Stimulated activated CD4-positive, alpha-beta T cell treated with anti-CD3 and anti-CD28 coated beads, Interleukin-4, amount 100 ng/mL, for 48 hours (primary cell): ENCODE measurements around the gene TBX6.
A peak's percentile ranks its signal among the peaks of the same experiment; 100 is the strongest.
"Not testable (repeated sequence)": the region's sequence is repeated elsewhere in the genome, so short reads cannot be mapped to it uniquely, and the experiment has no call there.

Experiments used
- DNase-seq, 2 donors: peaks; one replicate each; pipeline ENCODE4 v3.0.0-alpha.2; 2020; ENCODE audit warnings: low read depth in 2 of 2

TBX6 gene

GRCh38 chr16:30091474-30092372 lies at the start of gene TBX6:
TSS of gene TBX6 (minus strand) at chr16:30091924. CDS start at chr16:30091193, 731 bp downstream.
- peak; percentile 90 to 92 for DNase-seq

GRCh38 chr16:30139583-30140481 lies 48.1 kb upstream of the TBX6 start:
- DNase-seq: no peak

- DNase-seq: no peak
Observed at GRCh38 chr16:30137897-30138296, 46.2 kb upstream of the TBX6 start.

- DNase-seq: no peak
Observed at GRCh38 chr16:30136971-30137605, 45.4 kb upstream of the TBX6 start.

GRCh38 chr16:30132591-30132990 lies 40.9 kb upstream of the TBX6 start:
- no peak for DNase-seq

GRCh38 chr16:30131869-30132475 lies 40.2 kb upstream of the TBX6 start:
- no peak for DNase-seq

- DNase-seq: no peak
Observed at GRCh38 chr16:30127993-30128392, 36.3 kb upstream of the TBX6 start.

- not testable (repeated sequence) for DNase-seq
Observed at GRCh38 chr16:30125690-30126089, 34.0 kb upstream of the TBX6 start.

GRCh38 chr16:30124985-30125379 lies 33.3 kb upstream of the TBX6 start:
- DNase-seq: no peak

- DNase-seq: no peak
Observed at GRCh38 chr16:30122604-30123160, 31.0 kb upstream of the TBX6 start.

GRCh38 chr16:30121741-30122571 lies 30.2 kb upstream of the TBX6 start:
- DNase-seq: no peak

GRCh38 chr16:30120340-30121105 lies 28.8 kb upstream of the TBX6 start:
- no peak for DNase-seq

GRCh38 chr16:30119428-30119827 lies 27.7 kb upstream of the TBX6 start:
- no peak for DNase-seq

GRCh38 chr16:30117768-30118167 lies 26.0 kb upstream of the TBX6 start:
- DNase-seq: no peak

- DNase-seq: no peak
Observed at GRCh38 chr16:30116291-30117207, 24.8 kb upstream of the TBX6 start.

- no peak for DNase-seq
Observed at GRCh38 chr16:30115238-30115637, 23.5 kb upstream of the TBX6 start.

GRCh38 chr16:30114833-30115232 lies 23.1 kb upstream of the TBX6 start:
- DNase-seq: not testable (repeated sequence)

GRCh38 chr16:30114411-30114810 lies 22.7 kb upstream of the TBX6 start:
- no peak for DNase-seq
